Diencephalon (tissue), 1 donor: ENCODE measurements around the gene PCDHA2. TPM values are rescaled to one million over a fixed set of nuclear protein-coding genes. Genes with fewer than 3 reads are reported as not detected.

Experiments
- total RNA-seq: library from RNA; depleted of rRNA; stranded (reverse); fragments of >200 nt; gene quantifications from one replicate; pipeline ENCODE4 v1.2.3, GENCODE V29; 2014

PCDHA2 gene
- total RNA-seq, result 10.4 TPM

GRCh38 chr5:140794595-140795258 lies at the start of gene PCDHA2:
TSS of gene PCDHA2 (plus strand) at chr5:140794852.

GRCh38 chr5:140785905-140786686 lies 8.6 kb upstream of the PCDHA2 start, which contains the start of gene PCDHA1:
TSS of gene PCDHA1 (plus strand) at chr5:140786140.

GRCh38 chr5:140800816-140801493 lies 6.3 kb downstream of the PCDHA2 start, which contains the start of gene PCDHA3:
TSS of gene PCDHA3 (plus strand) at chr5:140801057.

GRCh38 chr5:140806834-140807775 lies 12.5 kb downstream of the PCDHA2 start, which contains the start of gene PCDHA4:
TSS of gene PCDHA4 (plus strand) at chr5:140807068.

GRCh38 chr5:140821375-140822280 lies 27.0 kb downstream of the PCDHA2 start, which contains the start of gene PCDHA5:
TSS of gene PCDHA5 (plus strand) at chr5:140821613.

GRCh38 chr5:140827704-140828361 lies 33.2 kb downstream of the PCDHA2 start, which contains the start of gene PCDHA6:
TSS of gene PCDHA6 (plus strand) at chr5:140827960. CDS start at chr5:140828092, 132 bp downstream.

GRCh38 chr5:140833993-140834392 lies 39.3 kb downstream of the PCDHA2 start, which contains the start of gene PCDHA7:
TSS of gene PCDHA7 (plus strand) at chr5:140834269. CDS start at chr5:140834384, 115 bp downstream.

GRCh38 chr5:140840978-140841962 lies 46.6 kb downstream of the PCDHA2 start, which contains the start of gene PCDHA8:
TSS of gene PCDHA8 (plus strand) at chr5:140841187. CDS start at chr5:140841322, 135 bp downstream.

Other genes with a start within 250 kb of the PCDHA2 start
- not detected for gene EIF4EBP3, start 247.2 kb upstream of the PCDHA2 start, total RNA-seq
- gene SRA1, start 237.4 kb upstream of the PCDHA2 start, total RNA-seq, result 23.8 TPM
- gene APBB3, start 230.3 kb upstream of the PCDHA2 start, total RNA-seq, result 29.8 TPM
- gene SLC35A4, start 230.0 kb upstream of the PCDHA2 start, total RNA-seq, result 9.7 TPM
- gene CD14, start 161.7 kb upstream of the PCDHA2 start, total RNA-seq, result 12.9 TPM
- gene TMCO6, start 155.4 kb upstream of the PCDHA2 start, total RNA-seq, result 4.6 TPM
- gene NDUFA2, start 147.2 kb upstream of the PCDHA2 start, total RNA-seq, result 37.1 TPM
- gene IK, start 147.0 kb upstream of the PCDHA2 start, total RNA-seq, result 78.4 TPM
- gene WDR55, start 129.9 kb upstream of the PCDHA2 start, total RNA-seq, result 13.4 TPM
- 0.69 TPM for gene DND1, start 121.3 kb upstream of the PCDHA2 start, total RNA-seq
- 68.0 TPM for gene HARS1, start 103.5 kb upstream of the PCDHA2 start, total RNA-seq
- 28.1 TPM for gene HARS2, start 103.4 kb upstream of the PCDHA2 start, total RNA-seq
- gene ZMAT2, start 94.4 kb upstream of the PCDHA2 start, total RNA-seq, result 42.9 TPM
- 13.8 TPM for gene PCDHA1, start 8.7 kb upstream of the PCDHA2 start, total RNA-seq
- gene PCDHA3, start 6.2 kb downstream of the PCDHA2 start, total RNA-seq, result 20.1 TPM
- 15.0 TPM for gene PCDHA4, start 12.2 kb downstream of the PCDHA2 start, total RNA-seq
- gene PCDHA5, start 26.8 kb downstream of the PCDHA2 start, total RNA-seq, result 9.9 TPM
- gene PCDHA6, start 33.1 kb downstream of the PCDHA2 start, total RNA-seq, result 26.3 TPM
- 15.2 TPM for gene PCDHA7, start 39.4 kb downstream of the PCDHA2 start, total RNA-seq
- gene PCDHA8, start 46.3 kb downstream of the PCDHA2 start, total RNA-seq, result 9.5 TPM
- gene PCDHA9, start 53.5 kb downstream of the PCDHA2 start, total RNA-seq, result 11.3 TPM
- gene PCDHA10, start 61.0 kb downstream of the PCDHA2 start, total RNA-seq, result 11.5 TPM
- gene PCDHA11, start 74.1 kb downstream of the PCDHA2 start, total RNA-seq, result 22.8 TPM
- gene PCDHA12, start 80.5 kb downstream of the PCDHA2 start, total RNA-seq, result 7.4 TPM
- gene PCDHA13, start 87.3 kb downstream of the PCDHA2 start, total RNA-seq, result 9.9 TPM
- gene PCDHAC1, start 131.4 kb downstream of the PCDHA2 start, total RNA-seq, result 42.7 TPM
- 47.1 TPM for gene PCDHAC2, start 171.6 kb downstream of the PCDHA2 start, total RNA-seq